Dermis microvascular lymphatic vessel endothelial cell (primary cell): ENCODE measurements around the gene ARSG. TPM values are rescaled to one million over a fixed set of nuclear protein-coding genes. Genes with fewer than 3 reads are reported as not detected.
"Not testable (repeated sequence)": the region's sequence is repeated elsewhere in the genome, so short reads cannot be mapped to it uniquely, and the experiment has no call there.

Source experiments
- DNase-seq, 2 donors: peaks; one replicate each; pipeline versions ENCODE4 v3.0.0 to v3.0.0-alpha.2; 2010; ENCODE audit warnings: low read depth in 2 of 2
- total RNA-seq: library from RNA; depleted of rRNA; stranded (reverse); fragments of >200 nt; gene quantifications from 2 replicates; pipeline ENCODE4 v1.2.1, GENCODE V29; 2014

The ARSG gene
- total RNA-seq, result 1.5 and 3.4 TPM in 2 replicates

DNA sequence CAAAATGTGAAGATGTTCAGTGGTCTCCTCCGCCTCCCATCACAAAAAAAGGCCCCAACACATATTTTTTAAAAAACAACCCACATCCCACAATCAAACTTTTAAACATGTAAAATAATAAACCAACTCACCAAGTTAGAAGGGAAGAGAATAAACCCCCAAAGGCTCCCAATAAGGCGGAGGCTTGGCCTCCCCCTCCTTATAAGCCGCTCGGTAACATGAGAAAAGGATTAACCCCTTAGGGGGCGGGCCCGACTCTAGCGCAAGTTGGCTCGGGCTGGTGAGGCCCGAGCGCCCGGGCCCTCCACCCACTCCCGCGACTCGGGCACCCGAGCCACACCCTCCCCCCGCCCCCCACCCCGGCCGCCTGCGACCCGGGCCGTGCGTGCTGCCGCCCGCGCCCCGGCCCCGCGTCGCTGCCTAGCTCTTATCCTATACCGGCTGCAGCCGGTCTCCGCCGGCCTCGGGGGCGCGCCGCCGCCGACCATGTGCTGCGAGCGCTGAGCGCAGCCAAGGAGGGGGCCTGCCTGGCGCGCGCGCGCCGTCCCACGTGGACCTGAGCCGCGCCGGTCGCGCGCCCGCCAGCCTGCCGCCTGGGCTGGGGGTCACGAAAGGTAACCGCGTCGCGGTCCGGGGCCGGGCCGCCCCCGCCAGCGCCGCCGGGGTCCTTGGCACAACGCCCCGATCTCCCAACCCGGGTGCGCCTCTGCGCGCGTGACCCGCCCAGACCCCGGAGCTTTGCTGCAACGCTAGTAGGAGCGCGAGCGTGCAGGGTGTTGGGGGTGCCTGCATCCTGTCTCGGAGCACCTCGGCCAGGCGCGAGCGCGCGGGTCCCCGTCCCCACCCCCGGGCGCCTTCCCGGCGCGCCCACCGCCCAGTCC is at the start of gene ARSG, which contains the start of gene SLC16A6:
ARSG (plus strand) TSS at position 541 of the 881 bp plus-strand sequence. CDS start 15,999 bp downstream, outside the sequence.
SLC16A6 (minus strand) TSS at position 173 of the 881 bp plus-strand sequence. CDS start 12,807 bp downstream, outside the sequence.
- DNase-seq, result peak; percentile 37 to 84

DNA sequence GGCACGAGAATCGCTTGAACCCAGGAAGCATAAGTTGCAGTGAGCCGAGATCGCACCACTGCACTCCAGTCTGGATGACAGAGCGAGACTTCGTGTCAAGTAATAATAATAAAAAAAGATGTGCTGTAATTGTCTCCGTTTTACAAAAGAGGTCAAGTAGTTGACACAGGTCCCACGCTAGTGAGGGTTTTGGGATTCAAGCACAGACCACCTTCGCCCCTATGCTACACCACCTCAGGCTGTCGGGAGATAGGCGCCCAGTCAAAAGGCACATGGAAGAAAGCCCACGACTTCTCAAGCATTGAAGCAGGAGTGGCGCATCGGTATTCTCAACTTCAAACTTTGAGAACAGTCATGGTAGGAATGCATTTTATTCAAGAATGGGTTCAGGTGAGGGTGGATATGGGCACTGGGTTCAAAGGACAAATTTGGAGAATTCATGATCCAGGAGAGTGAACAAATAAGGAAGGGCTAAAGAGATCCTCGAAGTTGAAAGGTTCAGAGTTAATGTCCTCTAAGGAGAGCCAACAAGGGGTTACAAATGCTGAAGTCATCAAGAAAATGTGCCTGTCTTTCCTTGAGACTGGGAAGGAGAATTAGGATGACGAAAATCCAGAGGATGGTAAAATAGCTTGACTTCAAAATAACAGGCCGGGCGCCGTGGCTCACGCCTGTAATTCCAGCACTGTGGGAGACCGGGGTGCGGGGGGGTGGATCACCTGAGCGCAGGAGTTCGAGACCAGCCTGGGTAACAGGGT is 44.8 kb upstream of the ARSG start:
- no peak for DNase-seq

DNA sequence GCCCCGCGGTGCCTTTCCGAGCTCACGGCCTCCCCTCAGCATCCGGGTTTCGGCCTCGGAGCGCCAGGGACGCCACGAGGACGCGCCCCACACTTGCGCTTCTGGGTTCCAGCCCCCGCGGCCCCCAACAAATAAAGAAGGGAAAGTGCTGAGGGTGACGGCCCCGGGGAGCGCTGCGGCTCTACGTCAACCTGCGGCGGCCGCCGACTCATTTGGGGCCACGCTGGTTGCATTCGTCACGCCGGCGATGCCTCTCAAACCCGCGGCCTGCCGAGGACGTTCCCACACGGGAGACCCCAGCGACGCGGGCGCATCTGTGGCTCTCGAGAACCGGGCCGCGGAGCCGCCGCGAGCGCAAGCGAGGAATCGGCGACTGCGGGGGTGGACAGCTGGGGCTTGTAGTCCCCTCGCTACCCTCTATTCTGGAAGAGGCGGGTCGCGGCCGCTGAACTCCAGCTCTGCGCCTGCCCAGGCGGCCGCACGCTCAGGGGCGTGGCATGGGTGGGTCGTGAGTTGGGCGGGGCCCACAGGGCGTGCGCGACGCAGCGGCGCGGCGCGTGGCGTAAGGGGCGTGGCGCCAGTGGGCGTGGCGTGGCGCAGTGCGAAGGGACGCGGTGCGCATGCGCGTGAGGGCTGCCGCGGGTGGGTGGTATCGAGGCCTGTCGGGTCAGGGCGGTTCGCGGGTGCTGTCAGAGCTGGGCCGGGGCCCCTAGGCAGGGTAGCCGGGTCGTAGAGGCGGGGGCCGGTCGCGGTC is 43.7 kb upstream of the ARSG start, which contains the start of gene AMZ2:
AMZ2 (plus strand) TSS at position 599 of the 754 bp plus-strand sequence. CDS start 2,145 bp downstream, outside the sequence.
- peak; percentile 82 to 95 for DNase-seq

DNA sequence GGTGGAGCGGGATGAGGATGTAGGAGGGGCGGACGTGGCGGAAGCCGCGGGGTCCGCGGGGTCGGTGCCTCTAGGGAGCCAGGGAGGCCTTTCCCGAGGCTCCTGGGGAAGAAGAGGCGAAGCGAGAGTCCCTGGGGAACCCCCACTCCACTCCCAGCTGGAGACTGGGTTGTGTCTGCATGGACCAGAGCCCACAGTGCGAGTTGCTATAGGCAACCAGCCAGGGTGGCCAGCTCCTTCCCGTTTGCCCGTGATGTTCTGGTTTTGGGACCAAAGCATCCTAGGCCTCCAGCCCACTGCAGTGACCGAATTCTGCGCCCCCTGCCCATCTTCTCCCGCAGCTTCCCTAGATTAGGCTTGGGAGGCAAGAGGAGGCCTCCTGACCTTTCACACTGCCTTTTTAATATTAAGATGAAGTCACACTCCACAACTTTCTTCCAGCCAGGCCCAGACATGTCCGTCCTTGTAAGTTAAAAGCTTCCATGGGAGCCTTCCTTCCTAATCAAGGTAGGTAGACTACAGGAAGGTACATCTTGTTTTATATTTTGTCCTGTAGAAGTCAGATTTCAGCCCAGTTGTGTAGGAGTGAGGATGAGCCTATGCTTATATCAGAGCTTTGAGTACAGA is 43.0 kb upstream of the ARSG start:
- DNase-seq, result peak in 1 of 2 donors; percentile 6

DNA sequence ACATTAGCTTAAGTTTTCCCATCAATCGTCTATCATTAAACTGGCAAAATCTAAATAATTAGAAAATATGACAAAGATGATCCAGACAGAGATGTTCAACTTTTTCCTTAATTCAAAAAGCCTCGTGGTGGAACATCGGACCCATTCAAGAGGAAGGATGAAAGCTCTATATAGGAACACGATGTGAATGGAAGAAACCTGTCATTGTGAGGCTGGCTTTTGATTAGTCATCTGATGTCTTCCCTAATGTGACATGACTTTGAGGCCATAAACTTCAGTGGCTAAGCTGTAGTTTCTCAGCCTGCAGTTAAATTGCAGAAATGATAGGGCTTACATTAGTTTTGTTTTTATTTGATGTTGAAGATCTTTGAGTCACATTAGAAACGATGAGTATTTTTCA is 42.4 kb upstream of the ARSG start:
- DNase-seq, result peak; percentile 6 to 12

DNA sequence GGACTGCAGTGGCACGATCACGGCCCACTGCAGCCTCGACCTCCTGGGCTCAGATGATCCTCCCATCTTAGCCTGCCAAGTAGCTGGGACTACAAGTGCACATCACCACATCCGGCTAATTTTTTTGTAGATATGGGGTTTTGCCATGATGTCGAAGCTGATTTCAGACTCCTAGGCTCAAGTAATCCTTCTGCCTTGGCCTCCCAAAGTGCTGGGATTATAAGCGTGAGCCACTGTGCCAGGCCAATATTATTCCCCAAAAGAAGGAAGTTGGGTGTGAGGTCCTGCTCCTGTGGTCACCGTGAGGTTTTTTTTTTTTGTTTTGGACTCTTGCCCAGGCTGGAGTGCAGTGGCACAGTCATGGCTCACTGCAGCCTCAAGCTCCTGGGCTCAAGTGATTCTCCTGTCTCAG is 41.9 kb upstream of the ARSG start:
- DNase-seq, result no peak

DNA sequence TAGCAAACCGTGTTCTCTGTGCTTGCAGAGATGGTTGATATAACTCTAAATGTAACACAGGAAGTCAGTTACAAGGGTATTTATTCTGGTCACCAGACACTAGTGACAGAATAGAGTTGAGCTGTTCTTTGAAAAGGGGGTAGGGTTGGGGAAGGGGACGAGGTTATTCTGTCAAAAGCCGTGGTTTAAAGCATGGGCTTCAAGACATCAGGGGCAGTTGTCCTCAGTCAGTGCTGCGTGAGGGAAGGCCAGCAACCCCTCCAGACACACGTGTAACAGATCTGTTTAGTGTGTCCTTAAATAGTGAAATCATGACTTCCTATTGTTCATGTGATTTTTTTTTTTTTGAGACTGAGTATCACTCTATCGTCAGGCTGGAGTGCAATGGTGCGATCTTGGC is 37.9 kb upstream of the ARSG start:
- DNase-seq, result not testable (repeated sequence)

DNA sequence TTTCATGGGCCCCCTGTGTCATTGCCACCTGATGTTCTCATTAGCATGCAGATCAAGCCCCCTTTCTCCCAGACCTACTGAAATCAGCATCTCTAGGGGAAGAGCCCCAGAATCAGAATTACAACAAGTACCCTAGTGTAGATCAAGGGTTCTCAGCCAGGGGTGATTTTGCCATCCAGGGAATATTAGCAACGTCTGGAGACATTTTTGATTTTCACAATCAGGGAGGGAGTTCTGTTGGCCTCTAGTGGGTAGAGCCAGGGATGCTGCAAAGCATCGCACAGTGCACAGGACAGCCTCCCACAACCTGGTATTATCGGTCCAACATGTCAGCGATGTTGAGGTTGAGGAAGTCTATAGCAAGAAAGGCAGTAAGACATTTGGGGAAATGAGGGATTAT is 36.1 kb upstream of the ARSG start:
- DNase-seq, result no peak

DNA sequence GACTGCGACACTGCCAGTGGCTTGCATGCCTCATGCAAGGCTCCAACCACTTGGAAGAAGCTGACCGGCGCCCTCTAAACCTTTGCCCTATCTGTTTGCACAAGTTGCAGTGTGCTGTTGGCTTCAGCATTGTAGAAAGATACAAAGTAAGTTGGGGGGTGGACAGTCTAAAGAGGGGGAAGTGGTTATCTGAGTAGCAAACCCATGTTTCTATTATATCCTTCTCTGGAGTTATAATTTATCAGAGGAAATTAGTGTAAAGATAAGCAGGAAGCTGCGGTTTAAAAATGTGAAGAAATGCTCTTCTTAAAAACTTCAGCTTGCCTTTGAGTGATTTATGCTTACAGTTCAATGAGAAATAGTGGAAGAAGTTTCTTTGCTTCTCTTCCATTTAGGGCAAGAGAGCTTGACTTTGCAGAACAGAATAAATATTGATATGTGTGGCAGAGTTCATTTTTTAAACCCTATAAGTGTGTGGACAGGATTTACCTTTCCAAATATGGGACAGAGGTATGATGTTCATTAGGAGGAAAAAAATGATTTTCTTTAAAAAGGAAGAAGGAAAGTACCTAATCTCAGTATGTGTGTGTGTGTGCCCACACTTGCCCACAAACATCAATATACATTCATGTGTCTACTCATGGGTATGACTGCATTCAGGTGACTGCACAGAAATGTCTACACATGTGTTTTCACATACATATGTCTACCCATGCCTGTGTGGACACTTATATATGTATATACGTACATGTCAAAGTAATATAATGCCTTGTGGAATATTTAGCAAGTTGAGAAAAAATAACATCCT is 35.4 kb upstream of the ARSG start:
- DNase-seq, result no peak

DNA sequence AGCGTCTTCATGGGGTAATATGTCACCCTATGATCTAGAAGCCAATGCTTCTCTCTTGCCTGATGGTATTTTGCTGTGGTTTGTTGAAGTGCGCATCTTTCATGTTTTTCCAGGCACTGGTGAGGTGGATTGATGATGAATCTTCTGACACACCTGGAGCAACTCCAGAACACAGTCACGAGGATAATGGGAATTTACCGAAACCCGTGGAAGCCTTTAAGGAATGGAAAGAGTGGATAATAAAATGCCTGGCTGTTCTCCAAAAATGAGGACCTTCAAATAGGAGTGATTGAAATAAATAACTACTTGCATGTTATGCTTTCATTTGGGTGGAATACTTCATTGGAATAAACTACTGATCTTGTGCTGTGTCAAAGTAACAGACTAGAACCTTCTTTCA is 34.6 kb upstream of the ARSG start:
- not testable (repeated sequence) for DNase-seq

DNA sequence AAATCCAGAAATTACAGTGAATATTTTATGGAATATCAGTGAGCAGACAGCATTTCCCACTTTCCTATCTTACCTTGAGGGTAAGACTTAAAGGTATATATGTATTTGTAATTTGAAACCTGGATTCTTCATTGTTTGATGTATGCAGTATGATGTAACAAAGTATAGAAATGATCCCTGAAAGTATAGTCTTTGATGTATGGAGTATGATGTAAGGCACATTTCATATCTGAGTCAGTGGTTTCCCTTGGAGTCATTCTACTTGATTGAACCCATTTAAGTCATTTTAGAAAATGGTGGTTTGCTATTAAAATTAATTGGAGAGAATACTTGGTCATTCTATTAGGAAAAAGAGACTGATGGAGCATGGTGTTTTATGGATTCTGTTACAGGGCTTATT is 33.4 kb upstream of the ARSG start:
- DNase-seq, result no peak

DNA sequence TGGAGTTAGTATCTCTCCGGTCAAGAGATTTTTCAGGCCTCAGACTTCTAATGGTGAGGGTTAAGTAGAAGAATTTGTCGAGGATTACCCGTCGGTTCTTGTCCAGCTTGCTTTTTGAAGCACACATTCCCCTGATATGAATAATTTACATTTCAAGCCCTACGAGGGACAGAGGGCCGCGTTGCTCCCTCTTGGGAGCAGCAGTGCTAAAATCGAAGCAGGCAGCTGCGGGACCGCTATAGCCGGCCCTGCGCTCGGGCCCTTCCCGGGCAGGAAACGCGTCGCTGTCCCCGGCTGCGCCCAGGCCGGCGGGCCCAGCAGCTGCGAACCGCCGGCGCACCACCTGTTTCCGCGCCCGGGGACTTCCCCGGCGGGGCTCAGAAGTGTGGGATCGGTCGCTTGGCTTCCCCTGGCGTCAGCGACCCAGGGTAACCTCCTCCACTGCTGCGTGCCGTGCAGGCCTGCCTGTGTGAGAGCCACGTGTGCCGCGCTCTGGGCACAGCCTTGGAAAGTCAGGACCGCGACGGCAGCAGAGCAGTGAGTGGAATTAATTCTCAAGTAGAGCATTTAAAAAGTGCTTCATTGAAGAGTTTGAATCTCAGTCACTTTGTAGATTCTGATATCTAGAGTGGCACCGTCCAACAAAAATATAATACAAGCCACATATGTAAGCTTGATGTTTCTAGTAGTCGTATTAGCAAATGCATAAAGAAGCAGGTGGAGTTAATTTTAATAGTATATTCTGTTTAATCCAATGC is 32.2 kb upstream of the ARSG start:
- DNase-seq, result peak; percentile 64 to 75

DNA sequence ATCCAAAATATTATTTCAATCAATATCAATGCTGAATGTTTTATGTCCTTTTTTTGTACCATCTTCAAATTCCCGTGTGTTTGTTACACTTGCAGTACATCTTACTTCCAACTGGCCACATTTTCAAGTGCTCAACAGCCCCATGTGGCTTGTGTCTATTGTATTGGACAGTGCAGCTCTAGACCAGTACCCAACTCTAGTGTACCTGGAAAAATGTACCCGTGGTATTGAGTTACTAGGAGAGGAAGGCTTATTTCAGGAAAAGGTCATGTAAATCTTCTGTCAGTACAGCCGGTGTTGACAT is 31.7 kb upstream of the ARSG start:
- DNase-seq, result not testable (repeated sequence)

DNA sequence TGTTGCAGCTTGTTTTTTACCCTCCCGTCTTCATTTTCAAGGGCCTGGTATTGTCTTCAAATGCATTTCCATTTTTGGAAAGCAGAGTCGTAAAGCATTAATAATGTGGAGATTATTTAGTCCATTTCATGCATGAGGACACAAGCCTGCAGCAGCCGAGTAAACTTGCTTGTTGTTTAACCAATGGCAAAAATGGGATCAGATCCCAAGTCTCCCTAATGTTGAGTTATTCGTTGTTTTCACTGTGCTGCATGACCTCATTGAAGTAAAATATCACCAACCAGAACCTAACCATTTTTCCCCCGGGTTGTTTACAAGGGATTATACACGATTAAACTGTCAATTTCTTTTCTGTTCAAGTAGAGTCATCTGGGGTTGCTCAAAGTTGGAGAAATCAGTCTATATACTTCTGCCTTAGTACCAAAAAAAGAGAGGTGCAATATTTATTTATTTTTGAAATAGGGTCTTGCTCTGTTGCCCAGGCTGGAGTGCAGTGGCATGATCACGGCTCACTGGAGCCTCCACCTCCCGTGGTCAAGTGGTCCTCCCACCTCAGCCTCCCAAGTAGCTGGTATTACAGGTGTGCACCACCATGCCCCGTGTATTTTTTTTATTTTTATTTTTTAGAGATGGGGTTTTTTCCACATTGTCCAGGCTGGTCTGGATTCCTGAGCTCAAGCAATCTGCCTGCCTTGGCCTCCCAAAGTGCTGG is 31.1 kb upstream of the ARSG start:
- no peak for DNase-seq

DNA sequence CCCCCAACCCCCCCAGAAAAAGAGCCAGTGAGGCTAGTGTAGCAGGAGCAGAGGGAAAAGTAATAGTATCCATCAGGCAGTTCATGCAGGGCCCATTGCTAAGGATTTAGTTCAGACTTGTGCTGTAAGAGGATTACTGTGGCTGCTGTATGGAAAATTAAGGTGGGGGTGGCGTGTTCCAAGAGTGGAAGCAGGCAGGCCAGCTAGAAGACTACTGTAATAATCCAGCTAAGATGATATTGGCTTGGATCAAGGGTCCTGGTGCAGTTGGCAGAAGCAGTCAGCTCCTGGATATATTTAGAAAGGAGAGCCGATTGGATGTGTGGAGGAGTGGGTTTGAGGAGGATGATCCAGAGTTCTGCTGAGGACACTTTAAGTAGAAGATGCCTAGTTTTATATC is 28.8 kb upstream of the ARSG start:
- not testable (repeated sequence) for DNase-seq

DNA sequence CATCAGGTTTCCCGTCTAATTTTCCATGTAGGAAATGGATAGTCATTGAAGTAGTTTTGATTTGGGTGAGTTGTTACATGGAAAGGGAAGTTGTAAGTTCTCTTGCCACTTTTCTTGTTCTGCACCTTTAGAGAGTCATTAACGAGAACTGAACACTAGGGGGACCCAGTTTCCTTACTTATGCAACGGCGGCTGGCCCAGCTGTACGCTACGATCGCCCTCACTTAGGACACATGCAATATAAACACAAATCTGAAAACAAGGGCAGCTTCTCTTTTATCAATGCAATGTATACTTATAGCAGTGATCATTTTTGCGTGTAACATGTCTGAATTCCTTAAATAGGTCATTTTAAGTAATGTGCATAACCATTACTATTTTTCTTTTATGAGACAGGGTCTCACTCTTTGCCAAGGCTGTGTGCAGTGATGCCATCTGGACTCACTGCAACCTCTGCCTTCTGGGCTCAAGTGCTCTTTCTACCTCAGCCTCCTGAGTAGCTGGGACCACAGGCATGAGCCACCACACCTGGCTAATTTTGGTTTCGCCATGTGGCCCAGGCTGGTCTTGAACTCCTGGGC is 28.1 kb upstream of the ARSG start:
- DNase-seq, result peak; percentile 16 to 40

DNA sequence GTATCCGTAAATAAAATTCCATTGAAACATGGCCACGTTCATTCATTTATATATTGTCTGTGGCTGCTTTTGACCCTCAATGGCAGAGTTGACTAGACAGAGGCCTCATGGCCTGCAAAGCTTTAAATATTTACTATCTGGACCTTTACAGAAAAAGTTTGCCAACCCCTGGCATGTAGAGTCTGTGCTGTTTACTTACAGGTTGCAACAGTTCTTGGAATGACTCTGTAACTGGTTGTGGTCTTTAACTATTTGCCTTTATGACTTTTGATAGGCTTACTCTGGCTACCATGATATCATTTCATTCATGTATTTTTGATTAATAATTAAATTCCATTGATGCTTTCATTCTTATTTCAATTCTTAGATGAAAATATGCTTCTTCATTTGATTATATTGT is 25.5 kb upstream of the ARSG start:
- not testable (repeated sequence) for DNase-seq

DNA sequence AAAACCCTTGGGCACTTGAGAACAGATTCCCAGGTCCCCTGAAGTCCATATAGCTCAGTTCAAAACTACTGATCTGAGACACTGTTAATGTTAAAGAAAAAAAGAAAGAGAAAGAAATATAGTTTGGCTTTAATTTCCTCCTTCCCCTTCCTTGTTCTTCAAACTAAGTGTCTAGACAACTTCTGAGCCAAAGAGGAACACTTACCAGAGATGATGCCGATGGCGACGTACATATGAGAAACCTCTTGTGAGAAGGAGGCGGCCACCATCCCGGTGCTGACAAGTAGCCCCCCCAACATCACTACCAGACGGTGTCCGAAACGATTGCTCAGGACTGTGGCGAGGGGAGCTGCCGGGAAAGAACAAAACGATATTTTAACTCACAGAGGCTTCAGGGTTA is 17.6 kb upstream of the ARSG start:
- DNase-seq, result no peak

DNA sequence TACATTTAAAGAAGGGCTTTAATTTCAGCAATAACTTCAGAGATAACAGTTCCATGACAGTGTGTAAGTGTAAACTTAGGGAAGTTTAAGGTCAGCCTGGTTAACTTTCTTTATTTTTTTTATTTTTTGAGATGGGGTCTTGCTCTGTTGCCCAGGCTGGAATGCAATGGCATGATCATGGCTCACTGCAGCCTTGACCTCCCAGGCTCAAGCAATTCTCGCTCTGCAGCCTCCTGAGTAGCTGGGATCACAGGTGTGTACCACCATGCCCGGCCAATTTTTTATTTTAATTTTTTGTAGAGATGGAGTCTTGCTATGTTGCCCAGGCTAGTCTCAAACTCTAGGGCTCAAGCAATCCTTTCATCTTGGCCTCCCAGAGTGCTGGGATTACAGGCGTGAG is 15.0 kb upstream of the ARSG start:
- not testable (repeated sequence) for DNase-seq
